GM10266 (cell line): ENCODE measurements around the gene REN.

Source experiments
- DNase-seq: peaks from one replicate; pipeline ENCODE4 v3.0.0; 2012; ENCODE audit errors: extremely low spot score
- CTCF ChIP-seq: IDR thresholded peaks from 2 replicates; pipeline ENCODE4 v1.5.1; 2012; ENCODE audit warnings: mild to moderate bottlenecking, low read depth; ENCODE audit not compliant: control insufficient read depth, insufficient read depth; ENCODE audit errors: missing control alignments

The REN gene

DNA sequence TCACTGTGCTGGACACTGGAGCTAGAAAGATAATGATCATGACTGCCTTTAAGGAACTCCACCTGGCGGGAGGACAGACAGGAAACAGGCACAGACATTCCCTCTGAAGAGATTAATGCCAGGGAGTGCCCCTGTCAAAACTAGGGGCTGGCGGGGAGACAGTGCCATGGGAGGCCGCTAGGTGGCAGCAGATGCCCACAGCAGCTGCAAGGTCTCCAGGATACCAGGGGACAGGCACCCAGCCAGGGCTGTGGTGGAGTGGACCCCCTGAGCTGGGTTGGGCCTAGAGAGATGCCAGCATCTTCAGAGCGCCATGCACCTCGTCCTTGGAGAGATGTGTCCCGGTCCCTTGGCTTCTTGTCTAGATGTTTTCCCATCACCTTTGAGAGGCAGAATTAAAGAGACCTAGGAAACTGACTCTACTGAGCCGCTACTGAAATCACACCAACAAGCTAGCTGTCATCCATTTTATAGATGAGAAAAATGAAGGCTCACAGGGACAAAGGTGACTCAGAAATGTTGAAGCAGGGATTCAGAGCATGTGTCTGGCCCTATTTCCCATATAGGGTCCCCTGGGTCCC, 3.6 kb downstream of the REN start:
- TF ChIP-seq CTCF = peak; percentile 98
- peak; percentile 83 for DNase-seq

DNA sequence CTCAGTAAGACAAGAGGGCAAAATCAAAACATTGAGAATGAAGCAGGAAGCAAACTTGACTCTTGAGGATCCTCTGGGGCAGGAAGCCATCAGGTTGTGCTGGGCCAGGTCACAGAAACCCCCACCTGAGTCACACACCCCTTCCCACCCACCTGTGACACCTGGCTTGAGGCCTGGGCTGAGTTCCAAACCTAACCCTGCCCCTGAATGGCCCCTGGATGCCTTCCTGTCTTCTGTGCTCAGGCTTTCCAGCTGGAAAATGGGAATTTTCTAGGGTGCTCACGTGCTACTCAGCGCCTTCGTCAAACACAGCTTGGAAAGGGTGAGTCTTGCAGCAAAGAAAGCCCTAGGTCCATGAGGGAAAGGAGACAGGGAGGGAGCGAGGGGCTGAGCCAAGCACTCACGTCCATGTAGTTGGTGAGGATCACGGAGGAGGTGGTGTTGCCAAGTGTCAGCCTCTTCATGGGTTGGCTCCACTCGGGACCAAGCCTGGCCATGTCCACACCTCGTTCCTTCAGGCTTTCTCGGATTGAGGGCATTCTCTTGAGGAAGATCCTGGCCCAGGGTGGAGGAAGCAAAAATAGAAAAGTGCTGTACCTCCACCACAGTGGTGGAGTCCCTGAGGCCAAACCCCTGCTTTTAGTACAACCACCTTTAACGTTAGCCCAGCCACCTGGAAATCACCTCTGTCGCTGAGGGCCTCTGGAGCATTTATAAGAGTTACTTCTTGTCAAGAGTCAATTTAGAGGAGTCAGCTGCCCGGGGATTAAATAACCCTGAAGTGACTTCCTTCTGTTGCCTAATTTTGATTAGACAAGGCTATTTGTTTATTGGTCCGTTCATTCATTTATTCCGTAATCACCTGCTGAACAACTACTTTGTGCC, 4.3 kb downstream of the REN start:
- no peak for DNase-seq
- no peak for TF ChIP-seq CTCF

DNA sequence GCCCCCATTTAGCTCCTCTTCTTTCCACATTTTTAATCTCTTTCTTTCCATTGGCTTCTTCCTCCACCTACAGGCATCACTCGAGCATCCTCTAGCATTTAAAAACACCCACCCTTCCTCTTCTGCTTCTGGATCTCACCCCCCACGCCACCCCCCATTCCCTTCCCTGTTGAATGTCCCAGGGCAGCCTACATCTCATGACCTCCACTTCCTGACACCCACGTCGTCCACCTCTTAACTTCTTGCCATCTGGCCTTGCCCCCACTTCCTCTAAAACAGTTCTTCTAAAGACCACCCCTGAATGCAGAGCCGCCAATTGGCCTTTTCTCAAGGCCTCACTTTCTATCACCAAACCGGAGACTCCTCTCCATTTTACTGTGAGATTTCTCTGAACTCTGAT, 8.2 kb downstream of the REN start:
- no peak for DNase-seq
- TF ChIP-seq CTCF = no peak

DNA sequence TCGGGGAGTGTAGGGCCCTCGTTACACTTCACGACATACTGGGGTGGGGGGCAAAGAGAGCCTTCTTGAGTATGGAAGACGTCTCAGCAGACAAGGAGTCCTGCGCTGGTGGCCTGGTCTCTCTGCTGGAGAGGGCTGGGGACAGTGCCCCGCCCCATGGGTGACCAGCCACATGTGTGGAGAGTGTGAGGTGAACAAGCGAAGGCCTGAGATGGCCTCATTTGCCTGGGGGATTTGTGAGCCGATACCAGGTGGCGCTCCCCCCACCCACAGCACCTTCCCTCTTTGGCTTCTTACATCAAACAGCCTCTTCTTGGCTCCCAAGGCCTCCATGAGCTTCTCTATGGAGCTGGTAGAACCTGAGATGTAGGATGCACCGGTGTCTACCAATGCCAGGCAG, 10.3 kb downstream of the REN start:
- DNase-seq = no peak
- TF ChIP-seq CTCF = no peak

DNA sequence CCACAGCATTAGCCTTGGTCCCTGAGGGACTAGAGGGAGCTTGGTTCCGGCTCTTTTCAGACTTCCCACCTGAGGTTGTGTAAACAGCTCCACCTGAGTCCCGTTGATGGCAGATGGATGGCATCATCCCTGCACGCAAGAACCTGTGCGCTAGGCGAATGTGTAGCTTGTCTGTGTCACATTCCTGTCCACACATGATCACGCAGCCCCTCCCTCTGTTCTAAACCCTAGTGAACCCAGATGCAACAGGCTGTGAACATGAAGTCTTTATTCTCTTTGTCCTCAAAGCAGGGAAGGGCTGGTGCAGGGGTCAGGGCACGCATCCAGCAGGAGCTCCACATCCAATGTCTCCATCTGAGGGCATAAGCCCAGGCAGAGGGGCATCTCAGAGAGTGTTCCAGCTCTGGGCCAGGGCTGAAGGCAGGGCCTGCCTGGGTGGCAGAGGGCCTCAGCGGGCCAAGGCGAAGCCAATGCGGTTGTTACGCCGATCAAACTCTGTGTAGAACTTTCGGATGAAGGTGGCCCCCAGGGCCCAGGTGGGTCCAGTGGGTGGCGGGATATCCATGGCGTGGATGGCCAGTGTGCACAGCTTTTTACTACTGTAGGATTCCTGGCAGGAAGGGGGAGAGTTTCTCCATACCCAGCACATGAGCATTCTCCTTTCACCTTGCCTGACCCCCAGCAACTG, 11.4 kb downstream of the REN start:
- no peak for DNase-seq
- TF ChIP-seq CTCF = no peak

DNA sequence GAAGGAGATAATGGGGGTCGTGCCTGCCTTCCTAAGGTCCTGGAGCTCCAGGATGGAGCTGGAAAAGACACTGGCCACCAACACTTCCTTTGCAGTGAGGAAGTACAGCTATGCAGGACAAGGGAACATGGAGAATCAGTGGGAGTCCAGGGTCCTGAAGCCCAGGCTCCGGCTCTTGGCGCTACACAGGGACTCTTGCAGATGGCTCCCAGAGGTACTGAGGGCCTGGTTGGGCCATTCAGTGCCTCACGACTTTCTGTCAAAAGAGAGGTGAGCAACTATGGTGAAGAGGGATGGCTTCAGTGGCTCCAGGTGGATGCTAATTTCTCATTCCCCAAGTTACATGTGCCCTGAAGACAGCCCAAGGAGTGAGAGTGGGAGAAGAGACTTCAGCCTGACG, 12.5 kb downstream of the REN start:
- no peak for DNase-seq
- TF ChIP-seq CTCF = no peak

- TF ChIP-seq CTCF = no peak
- DNase-seq = no peak
These were observed 13.7 kb downstream of the REN start for GRCh38 chr1:204152310-204153044.
